GM12891 (cell line): ENCODE results near the gene IRX3.
"Not testable (repeated sequence)": the region's sequence is repeated elsewhere in the genome, so short reads cannot be mapped to it uniquely, and the experiment has no call there.

Experiments
- DNase-seq: peaks from one replicate; pipeline ENCODE4 v3.0.0; 2011; ENCODE audit warnings: low spot score; ENCODE audit not compliant: insufficient read length
- FAIRE-seq: peaks from 2 replicates; lab custom pipeline; 2011; peaks lifted over from hg19 to GRCh38; lab: Jason Lieb, UNC
- PAX5 ChIP-seq: IDR thresholded peaks from 2 replicates; pipeline ENCODE4 v1.6.1; 2011; ENCODE audit warnings: low read length, moderate library complexity, mild to moderate bottlenecking; ENCODE audit not compliant: insufficient read depth, severe bottlenecking
- POLR2A ChIP-seq: IDR thresholded peaks from 2 replicates; pipeline ENCODE4 v1.6.1; 2011; ENCODE audit warnings: low read depth, low read length, control low read depth
- POLR2AphosphoS5 ChIP-seq: IDR thresholded peaks from 2 replicates; pipeline ENCODE4 v1.6.1; 2011; ENCODE audit warnings: low read depth, low read length, control low read depth
- POU2F2 ChIP-seq: IDR thresholded peaks from 2 replicates; pipeline ENCODE4 v1.6.1; 2011; ENCODE audit warnings: low read depth, mild to moderate bottlenecking, control low read depth, low read length, moderate library complexity
- SPI1 ChIP-seq: IDR thresholded peaks from 2 replicates; pipeline ENCODE4 v1.6.1; 2011; ENCODE audit warnings: low read depth, low read length, control low read depth
- TAF1 ChIP-seq: IDR thresholded peaks from 2 replicates; pipeline ENCODE4 v1.6.1; 2011; ENCODE audit warnings: low read depth, low read length, control low read depth

IRX3 gene

GRCh38 chr16:54275956-54276355 lies 10.6 kb downstream of the IRX3 start:
- FAIRE-seq = no peak
- TF ChIP-seq TAF1 (no peak), POLR2AphosphoS5 (no peak), PAX5 (no peak), SPI1 (no peak), POU2F2 (no peak), POLR2A (no peak)

GRCh38 chr16:54273566-54273965 lies 13.0 kb downstream of the IRX3 start:
- DNase-seq = no peak
- FAIRE-seq = no peak
- no peak for TF ChIP-seq PAX5
- no peak for TF ChIP-seq POLR2A
- TF ChIP-seq POLR2AphosphoS5 = no peak
- TF ChIP-seq SPI1 = no peak

More at GRCh38 chr16:54275956-54276355, 10.6 kb downstream of the IRX3 start:
- no peak for DNase-seq

DNA sequence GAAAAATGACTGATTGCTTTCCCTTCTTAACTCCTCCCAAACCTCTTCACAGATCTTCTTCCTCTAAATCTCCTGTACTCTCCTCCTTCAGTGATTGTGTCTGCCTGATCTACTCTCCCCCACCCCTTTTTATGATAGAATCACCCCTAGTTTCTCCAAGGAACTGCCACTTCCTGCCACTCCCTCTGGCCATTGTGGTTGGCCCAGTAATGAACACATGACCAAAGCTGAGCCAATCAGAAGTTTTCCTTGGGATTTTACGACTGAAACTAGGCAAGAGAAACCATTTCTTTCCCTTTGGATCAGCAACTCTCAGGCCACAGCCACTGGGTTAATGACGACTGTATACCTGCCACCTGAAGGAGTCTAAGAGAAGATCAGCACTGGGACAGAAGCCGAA lies 15.9 kb downstream of the IRX3 start:
- no peak for DNase-seq
- no peak for FAIRE-seq
- TF ChIP-seq POLR2AphosphoS5 = no peak
- no peak for TF ChIP-seq PAX5
- no peak for TF ChIP-seq SPI1
- TF ChIP-seq POU2F2 = no peak
- TF ChIP-seq POLR2A = no peak
- no peak for TF ChIP-seq TAF1

GRCh38 chr16:54269461-54269860 lies 17.1 kb downstream of the IRX3 start:
- DNase-seq = no peak
- TF ChIP-seq POU2F2 (no peak), POLR2A (no peak), TAF1 (no peak), POLR2AphosphoS5 (no peak), SPI1 (no peak), PAX5 (no peak)
- FAIRE-seq = no peak

- TF ChIP-seq POU2F2 = no peak
- no peak for TF ChIP-seq SPI1
- TF ChIP-seq POLR2A = no peak
- no peak for TF ChIP-seq TAF1
- TF ChIP-seq PAX5 = no peak
- no peak for TF ChIP-seq POLR2AphosphoS5
- no peak for DNase-seq
- FAIRE-seq = no peak
Observed at GRCh38 chr16:54268766-54269165, 17.8 kb downstream of the IRX3 start.

GRCh38 chr16:54268340-54268739 lies 18.2 kb downstream of the IRX3 start:
- DNase-seq (no peak), FAIRE-seq (no peak)
- no peak for TF ChIP-seq POLR2AphosphoS5
- no peak for TF ChIP-seq SPI1
- TF ChIP-seq POU2F2 = no peak
- TF ChIP-seq PAX5 = no peak
- no peak for TF ChIP-seq POLR2A
- TF ChIP-seq TAF1 = no peak

DNA sequence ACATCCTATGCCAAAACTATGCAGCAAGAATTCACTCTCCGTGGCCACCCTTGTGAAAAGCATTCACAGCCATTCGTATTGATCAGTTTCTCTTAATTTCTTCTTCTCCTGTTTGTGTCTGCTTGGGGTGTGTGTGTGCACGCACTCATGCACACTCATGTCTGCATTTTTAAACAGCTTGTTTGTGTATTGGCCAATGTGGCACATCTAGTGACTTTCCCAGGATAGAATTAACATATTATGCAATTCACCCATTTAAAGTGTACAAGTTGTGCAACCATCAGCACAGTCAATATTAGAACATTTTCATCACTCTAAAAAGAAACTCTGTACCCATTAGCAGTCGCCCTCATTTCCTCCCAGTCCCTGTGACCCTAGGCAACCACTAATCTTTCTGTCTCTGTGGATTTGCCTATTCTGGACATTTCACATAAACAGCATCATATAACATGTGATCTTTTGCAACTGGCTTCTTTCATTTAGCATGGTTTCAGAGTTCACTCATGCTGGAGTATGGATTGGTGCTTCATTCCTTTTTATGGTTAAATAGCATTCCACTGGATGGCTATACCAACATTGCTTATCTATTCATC lies 20.1 kb downstream of the IRX3 start:
- FAIRE-seq (no peak), DNase-seq (no peak)
- TF ChIP-seq POU2F2 = no peak
- TF ChIP-seq TAF1 = no peak
- TF ChIP-seq PAX5 = no peak
- TF ChIP-seq SPI1 = no peak
- no peak for TF ChIP-seq POLR2A
- TF ChIP-seq POLR2AphosphoS5 = no peak

DNA sequence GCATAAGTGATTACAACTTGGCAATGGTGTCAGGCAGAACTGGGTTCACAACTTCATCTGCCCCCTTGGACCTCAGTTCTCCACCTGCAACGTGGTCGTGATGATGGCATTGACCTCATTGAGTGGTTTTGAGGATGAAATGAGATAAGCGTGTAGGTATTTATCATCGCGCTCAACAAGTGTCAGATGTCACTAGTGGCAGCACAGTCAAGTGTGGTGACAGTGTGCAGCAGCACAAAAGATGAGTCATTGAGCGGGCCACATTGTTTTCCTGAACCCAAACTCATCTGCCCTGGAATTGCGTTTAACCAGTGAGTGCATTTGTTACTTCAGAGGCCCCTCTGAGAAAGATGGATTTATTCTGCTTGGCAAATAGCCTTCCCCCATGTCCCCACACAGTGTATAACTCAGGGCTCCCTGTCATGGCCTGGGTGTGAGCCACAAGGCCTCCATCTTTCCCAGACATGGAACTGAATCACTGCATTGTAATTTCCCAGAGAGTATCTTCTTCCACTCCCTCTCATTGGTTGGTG lies 20.9 kb downstream of the IRX3 start:
- DNase-seq (no peak), FAIRE-seq (no peak)
- TF ChIP-seq PAX5 = no peak

DNA sequence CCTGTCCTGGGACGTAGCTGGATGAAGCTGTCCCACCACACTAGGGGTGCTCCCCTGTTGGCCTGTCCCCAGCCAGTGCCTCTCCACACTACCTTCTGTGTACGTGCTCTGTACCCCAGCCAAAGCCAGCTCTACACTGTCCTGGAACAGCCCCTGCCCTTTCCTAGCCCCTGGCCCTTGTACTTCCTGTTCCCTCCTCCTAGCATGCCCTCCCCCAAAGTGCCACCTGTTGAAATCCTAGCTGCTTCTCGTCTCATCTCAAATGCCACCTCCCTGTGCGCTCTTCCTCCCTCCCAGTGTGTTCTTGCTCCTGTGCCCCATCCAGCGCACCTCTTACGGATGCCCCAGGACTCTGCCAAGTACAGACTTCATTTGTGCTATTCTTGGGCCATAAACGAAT lies 33.5 kb downstream of the IRX3 start:
- FAIRE-seq (no peak), DNase-seq (no peak)
- TF ChIP-seq POLR2AphosphoS5 (no peak), POLR2A (no peak), POU2F2 (no peak)

DNA sequence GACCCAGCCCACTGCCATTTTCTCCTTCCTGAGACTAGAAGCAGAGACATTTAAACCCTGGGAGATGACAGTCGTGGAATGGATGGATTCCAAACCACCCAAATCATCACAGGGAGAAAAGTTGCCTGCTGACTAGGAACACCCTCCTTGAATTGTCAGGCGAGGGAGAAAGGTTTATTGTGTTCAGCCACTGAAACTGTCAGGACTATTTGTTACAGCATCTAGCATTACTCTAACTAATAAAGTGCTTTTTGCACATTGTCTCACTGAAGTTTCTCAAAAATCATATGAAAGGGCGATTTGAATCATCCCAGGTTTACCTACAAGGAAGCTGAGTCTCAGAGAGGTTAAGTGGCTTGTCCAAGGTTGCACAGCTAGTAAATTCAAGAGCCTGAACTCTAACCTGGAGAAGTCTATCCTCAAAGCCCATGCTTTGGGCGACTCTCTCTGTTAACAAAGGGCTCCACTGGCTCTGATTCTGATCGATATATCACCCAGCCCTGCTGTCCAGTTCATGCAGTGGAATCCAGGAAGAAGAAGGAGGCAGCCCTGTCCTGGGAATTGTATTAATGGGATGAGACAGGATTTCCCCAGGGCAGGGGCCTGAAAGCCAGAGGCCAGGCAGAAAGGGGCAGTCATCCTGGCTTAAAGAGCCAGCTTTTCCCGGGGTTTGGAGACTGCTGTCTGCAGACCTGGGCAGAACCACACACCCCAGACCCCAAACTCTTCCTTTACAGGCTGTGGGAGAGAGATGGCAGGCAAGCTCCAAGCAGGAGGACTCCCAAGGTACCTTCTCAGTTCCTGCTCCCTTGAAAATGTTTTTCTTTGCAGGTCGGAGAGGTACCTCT lies 37.5 kb downstream of the IRX3 start:
- FAIRE-seq (no peak), DNase-seq (no peak)
- TF ChIP-seq TAF1 (no peak), SPI1 (no peak), PAX5 (no peak), POLR2A (no peak), POU2F2 (no peak), POLR2AphosphoS5 (no peak)

- not testable (repeated sequence) for FAIRE-seq
Observed at GRCh38 chr16:54247705-54248104, 38.9 kb downstream of the IRX3 start.

More at GRCh38 chr16:54247705-54248104, 38.9 kb downstream of the IRX3 start:
- not testable (repeated sequence) for DNase-seq
